Skin epidermis (tissue), 12 donors: Measurements from ENCODE around the gene TBC1D14.

ENCODE experiments used
- H3K27ac ChIP-seq, 21 experiments: fragments of 200-600 bp; sonication (generic) in 11 of 21; one replicate each; pipeline ENCODE4 v1.5.0; 2020; ENCODE audit warnings: mild to moderate bottlenecking in 3 of 21, inconsistent platforms in 2 of 21, moderate library complexity in 2 of 21
- H3K4me3 ChIP-seq, 7 experiments: fragments of 200-600 bp; sonication (generic) in 2 of 7; one replicate each; pipeline ENCODE4 v1.5.0; 2020; ENCODE audit warnings: inconsistent platforms in 2 of 7, mild to moderate bottlenecking in 2 of 7, moderate library complexity in 1 of 7

TBC1D14 gene

GRCh38 chr4:7058792-7059191 lies 149.2 kb downstream of the TBC1D14 start:
- Histone ChIP-seq H3K4me3 (no peak overlapping the region), H3K27ac (no peak overlapping the region)

GRCh38 chr4:7059662-7060061 lies 150.0 kb downstream of the TBC1D14 start:
- no peak overlapping the region for H3K27ac ChIP-seq
- H3K4me3 ChIP-seq = no peak overlapping the region

GRCh38 chr4:7060346-7061150 lies 150.9 kb downstream of the TBC1D14 start:
- H3K4me3 ChIP-seq = no peak overlapping the region

GRCh38 chr4:7061815-7062214 lies 152.2 kb downstream of the TBC1D14 start:
- H3K4me3 ChIP-seq = no peak overlapping the region
- H3K27ac ChIP-seq = no peak overlapping the region

More at GRCh38 chr4:7060346-7061150, 150.9 kb downstream of the TBC1D14 start:
- no peak overlapping the region for H3K27ac ChIP-seq

GRCh38 chr4:7062816-7063215 lies 153.2 kb downstream of the TBC1D14 start:
- H3K27ac ChIP-seq = no peak overlapping the region
- no peak overlapping the region for H3K4me3 ChIP-seq

GRCh38 chr4:7063362-7063761 lies 153.7 kb downstream of the TBC1D14 start:
- Histone ChIP-seq H3K4me3 (no peak overlapping the region), H3K27ac (no peak overlapping the region)

- Histone ChIP-seq H3K4me3 (no peak overlapping the region), H3K27ac (no peak overlapping the region)
Observed at GRCh38 chr4:7066006-7066405, 156.4 kb downstream of the TBC1D14 start.

- H3K4me3 ChIP-seq = peak overlapping the region in 4 of 7 experiments; percentile 94 to 99 (median 94)
Observed at GRCh38 chr4:7066493-7066892, 156.9 kb downstream of the TBC1D14 start.

GRCh38 chr4:7067126-7067451 lies 157.5 kb downstream of the TBC1D14 start:
- peak overlapping the region; percentile 75 to 98 (median 89) for H3K27ac ChIP-seq
- H3K4me3 ChIP-seq = peak overlapping the region; percentile 75 to 99 (median 94)

More at GRCh38 chr4:7066493-7066892, 156.9 kb downstream of the TBC1D14 start:
- peak overlapping the region in 6 of 21 experiments; percentile 83 to 98 (median 90) for H3K27ac ChIP-seq

- Histone ChIP-seq H3K4me3 (peak within 1 kb of the TSS; percentile 75 to 99 (median 94)), H3K27ac (peak within 1 kb of the TSS; percentile 75 to 98 (median 91))
Observed at GRCh38 chr4:7067452-7068278, 158.0 kb downstream of the TBC1D14 start, which contains the start of gene GRPEL1. TSS of gene GRPEL1 (minus strand) at chr4:7068064. CDS start at chr4:7068032, 32 bp downstream.

- H3K27ac ChIP-seq = peak overlapping the region in 20 of 21 experiments; percentile 62 to 98 (median 90)
- peak overlapping the region; percentile 75 to 99 (median 94) for H3K4me3 ChIP-seq
Observed at GRCh38 chr4:7068279-7068842, 158.7 kb downstream of the TBC1D14 start.

GRCh38 chr4:7068883-7069282 lies 159.3 kb downstream of the TBC1D14 start:
- H3K27ac ChIP-seq = peak overlapping the region in 17 of 21 experiments; percentile 77 to 98 (median 91)
- peak overlapping the region; percentile 75 to 99 (median 94) for H3K4me3 ChIP-seq

GRCh38 chr4:7070729-7071511 lies 161.3 kb downstream of the TBC1D14 start:
- H3K27ac ChIP-seq = no peak overlapping the region

GRCh38 chr4:7073059-7073458 lies 163.4 kb downstream of the TBC1D14 start:
- H3K4me3 ChIP-seq = no peak overlapping the region
- H3K27ac ChIP-seq = no peak overlapping the region

More at GRCh38 chr4:7070729-7071511, 161.3 kb downstream of the TBC1D14 start:
- no peak overlapping the region for H3K4me3 ChIP-seq

GRCh38 chr4:7073526-7074390 lies 164.1 kb downstream of the TBC1D14 start:
- Histone ChIP-seq H3K27ac (no peak overlapping the region), H3K4me3 (no peak overlapping the region)

- Histone ChIP-seq H3K4me3 (no peak overlapping the region), H3K27ac (no peak overlapping the region)
Observed at GRCh38 chr4:7074426-7074825, 164.8 kb downstream of the TBC1D14 start.

GRCh38 chr4:7075962-7076695 lies 166.5 kb downstream of the TBC1D14 start:
- no peak overlapping the region for H3K4me3 ChIP-seq
- H3K27ac ChIP-seq = no peak overlapping the region

GRCh38 chr4:7076696-7077082 lies 167.1 kb downstream of the TBC1D14 start:
- Histone ChIP-seq H3K4me3 (no peak overlapping the region), H3K27ac (no peak overlapping the region)
